Measurements from ENCODE around the gene ARHGEF3.

DNA sequence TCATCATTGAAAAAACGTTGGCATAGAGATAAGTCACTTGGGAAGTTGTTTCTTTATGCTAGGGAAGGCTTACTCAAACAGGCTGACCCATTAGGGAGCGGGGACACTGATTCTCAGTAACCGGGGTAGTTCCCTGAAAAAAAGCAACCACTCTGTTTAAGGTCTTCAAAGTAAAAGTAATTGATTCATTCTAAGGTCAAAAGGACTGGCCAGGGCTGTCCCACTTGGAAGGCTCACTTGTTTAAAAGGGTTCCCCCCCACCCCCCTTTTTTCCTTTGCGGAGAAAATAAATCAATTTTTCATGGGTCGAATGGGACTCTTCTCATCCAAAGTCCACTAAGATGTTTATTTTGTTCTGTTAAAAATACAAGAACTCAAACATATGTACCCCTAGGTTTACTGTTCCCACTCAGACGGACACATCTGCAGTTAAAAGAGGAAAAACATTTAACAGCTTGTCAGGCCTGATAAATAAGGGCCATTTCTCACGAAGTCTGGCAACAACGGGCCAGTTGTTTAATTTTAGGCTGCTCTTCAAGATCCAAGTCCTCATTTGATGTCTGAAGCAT is 53.0 kb downstream of the ARHGEF3 start:
- TF ChIP-seq, protein P1, sequence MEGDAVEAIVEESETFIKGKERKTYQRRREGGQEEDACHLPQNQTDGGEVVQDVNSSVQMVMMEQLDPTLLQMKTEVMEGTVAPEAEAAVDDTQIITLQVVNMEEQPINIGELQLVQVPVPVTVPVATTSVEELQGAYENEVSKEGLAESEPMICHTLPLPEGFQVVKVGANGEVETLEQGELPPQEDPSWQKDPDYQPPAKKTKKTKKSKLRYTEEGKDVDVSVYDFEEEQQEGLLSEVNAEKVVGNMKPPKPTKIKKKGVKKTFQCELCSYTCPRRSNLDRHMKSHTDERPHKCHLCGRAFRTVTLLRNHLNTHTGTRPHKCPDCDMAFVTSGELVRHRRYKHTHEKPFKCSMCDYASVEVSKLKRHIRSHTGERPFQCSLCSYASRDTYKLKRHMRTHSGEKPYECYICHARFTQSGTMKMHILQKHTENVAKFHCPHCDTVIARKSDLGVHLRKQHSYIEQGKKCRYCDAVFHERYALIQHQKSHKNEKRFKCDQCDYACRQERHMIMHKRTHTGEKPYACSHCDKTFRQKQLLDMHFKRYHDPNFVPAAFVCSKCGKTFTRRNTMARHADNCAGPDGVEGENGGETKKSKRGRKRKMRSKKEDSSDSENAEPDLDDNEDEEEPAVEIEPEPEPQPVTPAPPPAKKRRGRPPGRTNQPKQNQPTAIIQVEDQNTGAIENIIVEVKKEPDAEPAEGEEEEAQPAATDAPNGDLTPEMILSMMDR (IDR thresholded peaks at IDR 0.05 in 4 of 5, conservative IDR thresholded peaks at IDR 0.05 in 1 of 5) = no peak
- TF ChIP-seq POLR2A (IDR thresholded peaks at IDR 0.05) = no peak
